Natural killer cell treated with Interleukin-12 subunit alpha and Interleukin-12 subunit beta and Interleukin-15 and Interleukin-18, amount 100 ng/mL, for 72 hours (primary cell): Measurements from ENCODE around the gene DDX39B. TPM values are rescaled to one million over a fixed set of nuclear protein-coding genes. Genes with fewer than 3 reads are reported as not detected.
"Not testable (repeated sequence)": the region's sequence is repeated elsewhere in the genome, so short reads cannot be mapped to it uniquely, and the experiment has no call there.

Experiments
- ATAC-seq, 2 donors: fragments of 150-1000 bp; cut with Tn5 transposase in 1 of 2; sonication (Bioruptor Pico), chemical (Tn5 transposase) in 1 of 2; 2 replicates each; pipeline ENCODE4 v1.10.0; 2021
- DNase-seq: peaks from one replicate; pipeline ENCODE4 v3.0.0; 2022; ENCODE audit warnings: low spot score
- H3K27ac Mint-ChIP-seq, 2 donors: 1 replicate in 1 of 2; 2 replicates in 1 of 2; pipeline ENCODE4 v1.8.0; 2022; ENCODE audit warnings: mixed read lengths in 2 of 2, mild to moderate bottlenecking in 1 of 2, moderate library complexity in 1 of 2
- H3K27me3 Mint-ChIP-seq, 2 donors: 1 replicate in 1 of 2; 2 replicates in 1 of 2; pipeline ENCODE4 v1.8.0; 2022; ENCODE audit warnings: mixed read lengths in 2 of 2
- H3K36me3 Mint-ChIP-seq: one replicate; pipeline ENCODE4 v1.8.0; 2022; ENCODE audit warnings: mixed read lengths
- H3K4me1 Mint-ChIP-seq, 2 donors: 1 replicate in 1 of 2; 2 replicates in 1 of 2; pipeline ENCODE4 v1.8.0; 2022; ENCODE audit warnings: low read depth in 2 of 2, mixed read lengths in 2 of 2, mild to moderate bottlenecking in 1 of 2
- H3K4me3 Mint-ChIP-seq: one replicate; pipeline ENCODE4 v1.8.0; 2022; ENCODE audit warnings: mixed read lengths
- H3K9me3 Mint-ChIP-seq: 2 replicates; pipeline ENCODE4 v1.8.0; 2022; ENCODE audit warnings: mixed read lengths
- total RNA-seq, 2 donors: library from RNA; stranded (reverse); gene quantifications; one replicate each; pipeline ENCODE4 v1.2.3, GENCODE V29; 2022

DDX39B gene
- total RNA-seq, result 100 to 1,000 TPM; 469 to 713 TPM

GRCh38 chr6:31541658-31542521 lies at the start of gene DDX39B:
Gene DDX39B (minus strand): TSS chr6:31542003. CDS start chr6:31540532, 1,471 bp downstream.
- H3K4me1 Mint-ChIP-seq, result peaks cover 47 to 48% of the 10 kb centered on the region in 2 donors
- no peaks in the 10 kb centered on the region for H3K9me3 Mint-ChIP-seq
- ATAC-seq (peak; percentile 90 to 94), DNase-seq (peak; percentile 97)
- H3K4me3 Mint-ChIP-seq, result peak within 1 kb of the TSS; percentile 80
- peak within 1 kb of the TSS; percentile 87 to 91 for H3K27ac Mint-ChIP-seq
- no peaks in the 10 kb centered on the region for H3K27me3 Mint-ChIP-seq
- H3K36me3 Mint-ChIP-seq, result peaks cover 34% of the 10 kb centered on the region

- DNase-seq, H3K36me3 Mint-ChIP-seq, H3K9me3 Mint-ChIP-seq, ATAC-seq, H3K27me3 Mint-ChIP-seq: not testable (repeated sequence)
- Mint-ChIP-seq H3K4me1 (peaks cover 54 to 59% of the 10 kb centered on the region in 2 donors), H3K27ac (peak overlapping the region in 1 of 2 donors; percentile 85), H3K4me3 (peak overlapping the region; percentile 20)
Measured at GRCh38 chr6:31590691-31591090, 48.9 kb upstream of the DDX39B start.

- Mint-ChIP-seq H3K27me3 (no peaks in the 10 kb centered on the region), H3K27ac (peak overlapping the region; percentile 85 to 87), H3K4me3 (peak overlapping the region; percentile 1), H3K36me3 (peaks cover 7% of the 10 kb centered on the region), H3K9me3 (no peaks in the 10 kb centered on the region), H3K4me1 (peaks cover 52 to 64% of the 10 kb centered on the region in 2 donors)
- DNase-seq (no peak), ATAC-seq (no peak)
Measured at GRCh38 chr6:31588871-31589650, 47.3 kb upstream of the DDX39B start.

- DNase-seq, result no peak
- H3K9me3 Mint-ChIP-seq, result no peaks in the 10 kb centered on the region
- peak; percentile 7 to 11 for ATAC-seq
- peak overlapping the region; percentile 87 to 88 for H3K27ac Mint-ChIP-seq
- peak overlapping the region; percentile 90 for H3K4me3 Mint-ChIP-seq
- no peaks in the 10 kb centered on the region for H3K27me3 Mint-ChIP-seq
- peaks cover 7% of the 10 kb centered on the region for H3K36me3 Mint-ChIP-seq
- H3K4me1 Mint-ChIP-seq, result peaks cover 47 to 63% of the 10 kb centered on the region in 2 donors
Measured at GRCh38 chr6:31587791-31588777, 46.3 kb upstream of the DDX39B start.

- H3K36me3 Mint-ChIP-seq, result peaks cover 7% of the 10 kb centered on the region
- no peaks in the 10 kb centered on the region for H3K27me3 Mint-ChIP-seq
- peak overlapping the region; percentile 87 to 88 for H3K27ac Mint-ChIP-seq
- H3K4me3 Mint-ChIP-seq, result peak overlapping the region; percentile 90
- ATAC-seq (peak; percentile 40 to 59), DNase-seq (no peak)
- no peaks in the 10 kb centered on the region for H3K9me3 Mint-ChIP-seq
- peaks cover 50 to 67% of the 10 kb centered on the region in 2 donors for H3K4me1 Mint-ChIP-seq
Measured at GRCh38 chr6:31586599-31587281, 44.9 kb upstream of the DDX39B start.

GRCh38 chr6:31586008-31586407 lies 44.2 kb upstream of the DDX39B start, which contains the start of gene LST1:
Gene LST1 (plus strand): TSS chr6:31586277. CDS start chr6:31587300, 1,023 bp downstream.
- H3K36me3 Mint-ChIP-seq, result peaks cover 9% of the 10 kb centered on the region
- DNase-seq (no peak), ATAC-seq (peak in 1 of 2 donors; percentile 14)
- H3K9me3 Mint-ChIP-seq, result no peaks in the 10 kb centered on the region
- H3K27me3 Mint-ChIP-seq, result no peaks in the 10 kb centered on the region
- peak within 1 kb of the TSS; percentile 87 to 88 for H3K27ac Mint-ChIP-seq
- peaks cover 57 to 74% of the 10 kb centered on the region in 2 donors for H3K4me1 Mint-ChIP-seq
- peak within 1 kb of the TSS; percentile 90 for H3K4me3 Mint-ChIP-seq

GRCh38 chr6:31585491-31585890 lies 43.7 kb upstream of the DDX39B start:
- H3K27me3 Mint-ChIP-seq, result no peaks in the 10 kb centered on the region
- peaks cover 11% of the 10 kb centered on the region for H3K36me3 Mint-ChIP-seq
- peak overlapping the region; percentile 64 for H3K4me3 Mint-ChIP-seq
- no peak for ATAC-seq
- H3K4me1 Mint-ChIP-seq, result peaks cover 56 to 74% of the 10 kb centered on the region in 2 donors
- no peaks in the 10 kb centered on the region for H3K9me3 Mint-ChIP-seq
- peak overlapping the region; percentile 87 to 88 for H3K27ac Mint-ChIP-seq
- no peak for DNase-seq

- H3K4me1 Mint-ChIP-seq, result peaks cover 61 to 70% of the 10 kb centered on the region in 2 donors
- H3K27ac Mint-ChIP-seq, result peak within 1 kb of the TSS; percentile 88 to 92
- H3K9me3 Mint-ChIP-seq, result no peaks in the 10 kb centered on the region
- peak within 1 kb of the TSS; percentile 100 for H3K4me3 Mint-ChIP-seq
- DNase-seq (no peak), ATAC-seq (no peak)
- peaks cover 10% of the 10 kb centered on the region for H3K36me3 Mint-ChIP-seq
- H3K27me3 Mint-ChIP-seq, result no peaks in the 10 kb centered on the region
Measured at GRCh38 chr6:31582230-31582643, 40.4 kb upstream of the DDX39B start, which contains the start of gene LTB. Gene LTB (minus strand): TSS chr6:31582424. CDS start chr6:31582417, 7 bp downstream.

GRCh38 chr6:31581434-31582229 lies 39.8 kb upstream of the DDX39B start:
- no peak for DNase-seq
- no peak for ATAC-seq
- Mint-ChIP-seq H3K4me1 (peaks cover 60 to 69% of the 10 kb centered on the region in 2 donors), H3K9me3 (no peaks in the 10 kb centered on the region), H3K4me3 (peak overlapping the region; percentile 100), H3K27me3 (no peaks in the 10 kb centered on the region), H3K36me3 (peaks cover 14% of the 10 kb centered on the region), H3K27ac (peak overlapping the region; percentile 88 to 92)

GRCh38 chr6:31580807-31581433 lies 39.1 kb upstream of the DDX39B start:
- H3K4me1 Mint-ChIP-seq, result peaks cover 62 to 69% of the 10 kb centered on the region in 2 donors
- peaks cover 21% of the 10 kb centered on the region for H3K36me3 Mint-ChIP-seq
- peak overlapping the region; percentile 100 for H3K4me3 Mint-ChIP-seq
- DNase-seq, result peak; percentile 91
- H3K9me3 Mint-ChIP-seq, result no peaks in the 10 kb centered on the region
- peak overlapping the region; percentile 88 to 92 for H3K27ac Mint-ChIP-seq
- peak; percentile 83 to 86 for ATAC-seq
- H3K27me3 Mint-ChIP-seq, result no peaks in the 10 kb centered on the region

- Mint-ChIP-seq H3K9me3 (no peaks in the 10 kb centered on the region), H3K4me1 (peaks cover 62 to 69% of the 10 kb centered on the region in 2 donors), H3K4me3 (peak overlapping the region; percentile 100), H3K27me3 (no peaks in the 10 kb centered on the region), H3K27ac (peak overlapping the region; percentile 88 to 92), H3K36me3 (peaks cover 26% of the 10 kb centered on the region)
- DNase-seq (no peak), ATAC-seq (peak in 1 of 2 donors; percentile 0)
Measured at GRCh38 chr6:31580438-31580740, 38.6 kb upstream of the DDX39B start.
